ENCODE data around the gene GPSM1.

The GPSM1 gene

DNA sequence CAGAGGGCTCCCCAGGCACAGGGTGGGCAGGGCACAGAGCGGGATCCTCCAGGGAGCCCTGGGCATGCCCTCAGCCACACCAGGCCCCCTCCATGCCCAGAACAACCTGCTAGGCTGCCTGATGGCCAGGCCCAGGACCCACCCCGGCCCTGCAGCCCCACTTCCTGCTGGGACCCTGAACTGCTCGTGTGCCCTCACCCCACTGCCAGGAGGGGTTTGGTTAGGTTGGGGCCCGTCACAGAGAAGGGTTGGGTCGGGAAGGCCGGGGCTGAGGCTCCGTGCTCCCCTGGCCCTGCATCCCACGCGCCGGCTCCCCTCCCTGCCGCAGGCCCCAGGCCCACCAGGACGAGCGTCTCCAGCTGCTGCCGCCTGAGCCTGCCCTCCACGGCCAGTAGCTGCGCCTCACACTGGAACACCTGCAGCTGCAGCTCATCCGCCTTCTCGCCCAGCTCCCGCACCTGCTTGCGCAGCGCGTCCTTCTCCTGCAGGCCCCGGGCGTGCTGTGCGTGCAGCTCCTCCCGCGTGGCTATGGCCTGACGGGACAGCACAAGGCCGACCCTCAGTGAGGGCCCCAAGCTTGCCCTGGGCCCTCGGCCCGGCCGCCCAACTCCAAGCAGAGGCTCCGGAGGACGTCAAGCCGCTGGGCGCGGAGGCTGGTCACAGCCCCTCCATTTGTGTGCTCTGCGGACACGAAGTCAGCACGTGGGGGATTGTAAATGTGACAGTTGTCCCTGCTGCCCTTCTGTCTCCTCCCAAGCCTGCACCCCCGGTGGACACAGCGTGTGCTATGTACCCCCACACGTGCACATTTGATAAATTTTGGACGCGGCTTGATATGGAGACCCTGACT is 40.2 kb downstream of the GPSM1 start:
- TF ChIP-seq, protein P1, sequence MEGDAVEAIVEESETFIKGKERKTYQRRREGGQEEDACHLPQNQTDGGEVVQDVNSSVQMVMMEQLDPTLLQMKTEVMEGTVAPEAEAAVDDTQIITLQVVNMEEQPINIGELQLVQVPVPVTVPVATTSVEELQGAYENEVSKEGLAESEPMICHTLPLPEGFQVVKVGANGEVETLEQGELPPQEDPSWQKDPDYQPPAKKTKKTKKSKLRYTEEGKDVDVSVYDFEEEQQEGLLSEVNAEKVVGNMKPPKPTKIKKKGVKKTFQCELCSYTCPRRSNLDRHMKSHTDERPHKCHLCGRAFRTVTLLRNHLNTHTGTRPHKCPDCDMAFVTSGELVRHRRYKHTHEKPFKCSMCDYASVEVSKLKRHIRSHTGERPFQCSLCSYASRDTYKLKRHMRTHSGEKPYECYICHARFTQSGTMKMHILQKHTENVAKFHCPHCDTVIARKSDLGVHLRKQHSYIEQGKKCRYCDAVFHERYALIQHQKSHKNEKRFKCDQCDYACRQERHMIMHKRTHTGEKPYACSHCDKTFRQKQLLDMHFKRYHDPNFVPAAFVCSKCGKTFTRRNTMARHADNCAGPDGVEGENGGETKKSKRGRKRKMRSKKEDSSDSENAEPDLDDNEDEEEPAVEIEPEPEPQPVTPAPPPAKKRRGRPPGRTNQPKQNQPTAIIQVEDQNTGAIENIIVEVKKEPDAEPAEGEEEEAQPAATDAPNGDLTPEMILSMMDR (conservative IDR thresholded peaks at IDR 0.05; ENCODE audit: low read length) = no peak
- no peak for TF ChIP-seq EZH2phosphoT487 (IDR thresholded peaks at IDR 0.05; ENCODE audit: borderline replicate concordance)
- Histone ChIP-seq H3F3A (ENCODE audit: low read depth) (no peaks in the 10 kb centered on the region), H3K4me3 (ENCODE audit: low read length, poor library complexity, severe bottlenecking) (no peak overlapping the region), H3K79me2 (ENCODE audit: insufficient read depth, low read length) (no peaks in the 10 kb centered on the region), H3K27me3 (ENCODE audit: insufficient read depth, low read length, poor library complexity, severe bottlenecking) (no peaks in the 10 kb centered on the region), H3K4me1 (ENCODE audit: insufficient read depth, low read length, poor library complexity, severe bottlenecking) (peaks cover 4% of the 10 kb centered on the region), H3K9me3 (ENCODE audit: insufficient read depth, low read depth, low read length) (no peaks in the 10 kb centered on the region), H3K36me3 (ENCODE audit: insufficient read depth, low read length) (no peaks in the 10 kb centered on the region), H3K9me2 (replicated peaks; ENCODE audit: low read depth, low read length) (no peaks in the 10 kb centered on the region), H3K4me2 (ENCODE audit: low read depth, low read length, poor library complexity, severe bottlenecking) (no peak overlapping the region), H2AFZ (ENCODE audit: low read length) (no peak overlapping the region), H4K20me1 (ENCODE audit: insufficient read depth, low read length, poor library complexity, severe bottlenecking) (peaks cover 5% of the 10 kb centered on the region), H3K9ac (ENCODE audit: low read depth, low read length, poor library complexity, severe bottlenecking) (no peak overlapping the region)

DNA sequence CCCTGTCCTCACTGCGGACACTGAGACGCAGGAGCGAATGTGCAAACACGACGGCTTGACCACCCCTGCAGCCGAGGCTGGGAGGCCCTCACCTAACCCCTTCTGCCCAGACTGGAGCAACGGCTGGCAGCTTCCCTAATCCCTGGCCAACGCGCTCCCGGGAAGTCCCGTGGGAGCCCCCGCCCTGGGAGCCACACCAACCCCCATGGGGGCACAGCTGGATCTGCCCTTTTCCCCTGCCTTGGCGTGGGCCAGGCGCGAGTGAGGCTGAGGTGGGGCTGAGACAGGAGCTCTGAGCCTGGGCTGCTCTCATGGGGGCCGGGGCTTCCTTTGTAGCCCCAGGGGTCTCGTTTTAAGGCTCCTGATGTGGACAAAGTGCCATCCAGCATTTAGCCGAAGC is 40.9 kb downstream of the GPSM1 start:
- TF ChIP-seq, protein P1 (conservative IDR thresholded peaks at IDR 0.05; ENCODE audit: low read length) = no peak
- no peak for TF ChIP-seq EZH2phosphoT487 (IDR thresholded peaks at IDR 0.05; ENCODE audit: borderline replicate concordance)
- H3K4me3 ChIP-seq (ENCODE audit: low read length, poor library complexity, severe bottlenecking) = no peak overlapping the region
- H3K9ac ChIP-seq (ENCODE audit: low read depth, low read length, poor library complexity, severe bottlenecking) = no peak overlapping the region
- H3K4me2 ChIP-seq (ENCODE audit: low read depth, low read length, poor library complexity, severe bottlenecking) = no peak overlapping the region
- no peaks in the 10 kb centered on the region for H3K79me2 ChIP-seq (ENCODE audit: insufficient read depth, low read length)
- no peaks in the 10 kb centered on the region for H3K36me3 ChIP-seq (ENCODE audit: insufficient read depth, low read length)
- H3K9me2 ChIP-seq (replicated peaks; ENCODE audit: low read depth, low read length) = no peaks in the 10 kb centered on the region
- H3F3A ChIP-seq (ENCODE audit: low read depth) = no peaks in the 10 kb centered on the region
- no peak overlapping the region for H2AFZ ChIP-seq (ENCODE audit: low read length)
- H3K9me3 ChIP-seq (ENCODE audit: insufficient read depth, low read depth, low read length) = no peaks in the 10 kb centered on the region
- no peaks in the 10 kb centered on the region for H4K20me1 ChIP-seq (ENCODE audit: insufficient read depth, low read length, poor library complexity, severe bottlenecking)
- no peaks in the 10 kb centered on the region for H3K27me3 ChIP-seq (ENCODE audit: insufficient read depth, low read length, poor library complexity, severe bottlenecking)
- no peaks in the 10 kb centered on the region for H3K4me1 ChIP-seq (ENCODE audit: insufficient read depth, low read length, poor library complexity, severe bottlenecking)

DNA sequence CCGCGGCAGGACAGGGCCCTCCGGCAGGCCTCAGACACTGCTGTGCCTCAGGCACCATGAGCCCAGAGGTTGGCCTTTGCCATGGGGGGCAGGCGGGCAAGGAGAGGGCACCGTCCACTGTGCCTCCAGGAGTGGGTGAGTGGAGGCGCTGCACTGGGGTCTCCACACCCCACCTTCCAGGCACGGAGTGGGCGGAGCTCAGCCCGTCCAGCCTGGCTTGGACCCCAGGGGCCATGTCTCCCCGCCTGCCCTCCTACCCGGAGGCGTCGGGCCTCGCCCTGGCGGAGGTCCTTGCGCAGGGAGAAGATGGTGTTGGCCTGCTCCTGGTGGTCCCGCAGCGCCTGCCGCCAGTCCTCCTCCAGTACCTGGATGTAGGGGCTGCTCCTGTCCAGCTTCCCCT is 42.7 kb downstream of the GPSM1 start:
- Histone ChIP-seq H3K9ac (ENCODE audit: low read depth, low read length, poor library complexity, severe bottlenecking) (no peak overlapping the region), H4K20me1 (ENCODE audit: insufficient read depth, low read length, poor library complexity, severe bottlenecking) (no peaks in the 10 kb centered on the region), H3K4me3 (ENCODE audit: low read length, poor library complexity, severe bottlenecking) (no peak overlapping the region), H3K9me2 (replicated peaks; ENCODE audit: low read depth, low read length) (no peaks in the 10 kb centered on the region), H2AFZ (ENCODE audit: low read length) (no peak overlapping the region), H3K36me3 (ENCODE audit: insufficient read depth, low read length) (no peaks in the 10 kb centered on the region), H3K4me1 (ENCODE audit: insufficient read depth, low read length, poor library complexity, severe bottlenecking) (no peaks in the 10 kb centered on the region), H3K79me2 (ENCODE audit: insufficient read depth, low read length) (no peaks in the 10 kb centered on the region), H3F3A (ENCODE audit: low read depth) (no peaks in the 10 kb centered on the region), H3K27me3 (ENCODE audit: insufficient read depth, low read length, poor library complexity, severe bottlenecking) (no peaks in the 10 kb centered on the region), H3K9me3 (ENCODE audit: insufficient read depth, low read depth, low read length) (no peaks in the 10 kb centered on the region), H3K4me2 (ENCODE audit: low read depth, low read length, poor library complexity, severe bottlenecking) (no peak overlapping the region)
- TF ChIP-seq, protein P1 (conservative IDR thresholded peaks at IDR 0.05; ENCODE audit: low read length) = no peak
- TF ChIP-seq EZH2phosphoT487 (IDR thresholded peaks at IDR 0.05; ENCODE audit: borderline replicate concordance) = no peak
